ENCODE data around the gene SLC30A2. TPM values are rescaled to one million over a fixed set of nuclear protein-coding genes. Genes with fewer than 3 reads are reported as not detected.

The SLC30A2 gene
- total RNA-seq, 1 experiment from 2014 or later: 0.35 TPM

GRCh38 chr1:26023826-26024225, 22.1 kb downstream of the SLC30A2 start:
- Histone ChIP-seq H2BK15ac (ENCODE audit: low read depth, low read length) (no peak overlapping the region), H4K8ac (replicated peaks; ENCODE audit: insufficient read length, low read depth, low read length) (no peak overlapping the region), H2BK20ac (ENCODE audit: low read depth, low read length, poor library complexity, severe bottlenecking) (no peak overlapping the region), H3K18ac (ENCODE audit: insufficient read length, low read depth, low read length) (no peak overlapping the region), H3K9ac (ENCODE audit: extremely low read depth, insufficient read length, low read length) (no peak overlapping the region), H4K5ac (ENCODE audit: insufficient read length, low read depth, low read length) (no peak overlapping the region), H3K14ac (ENCODE audit: insufficient read depth, low read length) (no peak overlapping the region), H2BK12ac (ENCODE audit: insufficient read length, low read depth, low read length) (no peak overlapping the region), H3K27me3 (ENCODE audit: insufficient read depth, low read length) (no peaks in the 10 kb centered on the region), H2AK5ac (ENCODE audit: insufficient read length, low read length) (no peak overlapping the region), H3K56ac (ENCODE audit: insufficient read length, low read depth, low read length) (no peak overlapping the region), H3K4me2 (ENCODE audit: insufficient read depth, insufficient read length, low read length) (no peak overlapping the region), H3K4me1 (ENCODE audit: insufficient read depth, low read length) (no peaks in the 10 kb centered on the region), H4K91ac (ENCODE audit: insufficient read length, low read depth, low read length) (no peak overlapping the region), H3T11ph (ENCODE audit: low read length) (no peak overlapping the region), H4K20me1 (ENCODE audit: control insufficient read depth, insufficient read depth, insufficient read length) (no peaks in the 10 kb centered on the region), H3K9me3 (ENCODE audit: control insufficient read depth, low read depth, low read length) (no peaks in the 10 kb centered on the region), H3K4ac (ENCODE audit: low read depth, low read length) (no peak overlapping the region), H2AFZ (ENCODE audit: low read length) (no peak overlapping the region), H3K23ac (ENCODE audit: insufficient read length, low read depth, low read length) (no peak overlapping the region), H3K79me1 (ENCODE audit: insufficient read depth, low read depth, low read length, poor library complexity, severe bottlenecking) (no peaks in the 10 kb centered on the region), H3K23me2 (ENCODE audit: insufficient read length, low read depth, low read length, poor library complexity, severe bottlenecking) (no peaks in the 10 kb centered on the region), H3K79me2 (ENCODE audit: insufficient read depth, low read length) (no peaks in the 10 kb centered on the region), H3K27ac (ENCODE audit: insufficient read length, low read depth, low read length) (no peak overlapping the region), H2BK120ac (ENCODE audit: low read depth, low read length, poor library complexity, severe bottlenecking) (no peak overlapping the region), H2BK5ac (ENCODE audit: insufficient read length, low read length) (no peak overlapping the region)
- no peaks in the 10 kb centered on the region; the same call in none of the 2 replicates for H3K27me3 Mint-ChIP-seq (ENCODE audit: low read depth)
- WGBS (ENCODE audit: extremely low coverage, insufficient read length, low lambda C conversion rate): no CpG with 5 or more reads among the region's 5 CpGs
- no peaks in the 10 kb centered on the region for H3K9me3 Mint-ChIP-seq
- TF ChIP-seq CTCF (conservative IDR thresholded peaks at IDR 0.05): no peak
- H3K4me3 Mint-ChIP-seq: no peak overlapping the region
- no peak for DNase-seq
- H3K36me3 Mint-ChIP-seq (ENCODE audit: insufficient read depth in 1 of 3, low read depth in 3 of 3): no peaks in the 10 kb centered on the region
- peaks cover 9 to 24% of the 10 kb centered on the region in 2 experiments for H3K4me1 Mint-ChIP-seq
- H3K27ac Mint-ChIP-seq: no peak overlapping the region
